Activated T-helper 1 cell treated with anti-CD3 and anti-CD28 coated beads, Interleukin-2, amount 50 U/mL, for 16 hours (primary cell): Measurements from ENCODE around the gene WNT9A.

Source experiments
- DNase-seq, 2 donors: peaks; one replicate each; pipeline ENCODE4 v3.0.0-alpha.2; 2020; ENCODE audit warnings: low read depth in 1 of 2, low spot score in 1 of 2

Gene WNT9A

DNA sequence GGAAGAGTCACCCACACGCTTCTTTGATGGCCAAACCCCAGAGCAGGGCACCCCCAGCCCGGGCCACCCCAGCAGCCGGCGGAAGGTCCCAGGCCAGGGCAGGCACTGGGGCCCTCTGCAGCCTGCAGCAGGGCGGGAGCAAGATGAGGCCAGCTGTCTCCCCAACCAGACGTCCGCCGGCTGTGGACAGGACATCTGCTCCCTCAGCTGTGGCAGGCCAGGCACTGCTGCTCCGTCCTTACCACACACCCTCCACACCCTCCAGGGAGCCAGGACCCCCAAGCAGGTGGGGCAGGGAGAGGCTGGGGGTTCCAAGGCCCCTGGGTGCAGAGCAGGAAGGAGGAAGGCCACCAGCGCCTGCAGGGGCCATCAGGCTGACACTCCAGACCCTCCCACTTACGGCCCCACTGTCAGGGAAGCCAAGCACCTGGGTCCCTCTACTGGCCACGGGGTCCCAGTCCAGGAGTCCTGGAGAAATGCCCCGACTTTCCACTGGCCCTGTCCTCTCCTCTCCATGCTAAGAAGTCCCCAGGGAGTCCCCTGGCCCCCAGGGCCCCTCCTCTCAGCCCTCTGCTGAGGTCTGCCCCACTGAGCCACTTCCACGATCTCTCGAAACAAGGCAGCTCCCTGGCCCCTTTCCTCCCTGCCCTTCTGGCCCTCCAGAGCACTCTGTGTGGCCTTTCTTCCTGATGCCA, 5.6 kb downstream of the WNT9A start:
- DNase-seq, result no peak

DNA sequence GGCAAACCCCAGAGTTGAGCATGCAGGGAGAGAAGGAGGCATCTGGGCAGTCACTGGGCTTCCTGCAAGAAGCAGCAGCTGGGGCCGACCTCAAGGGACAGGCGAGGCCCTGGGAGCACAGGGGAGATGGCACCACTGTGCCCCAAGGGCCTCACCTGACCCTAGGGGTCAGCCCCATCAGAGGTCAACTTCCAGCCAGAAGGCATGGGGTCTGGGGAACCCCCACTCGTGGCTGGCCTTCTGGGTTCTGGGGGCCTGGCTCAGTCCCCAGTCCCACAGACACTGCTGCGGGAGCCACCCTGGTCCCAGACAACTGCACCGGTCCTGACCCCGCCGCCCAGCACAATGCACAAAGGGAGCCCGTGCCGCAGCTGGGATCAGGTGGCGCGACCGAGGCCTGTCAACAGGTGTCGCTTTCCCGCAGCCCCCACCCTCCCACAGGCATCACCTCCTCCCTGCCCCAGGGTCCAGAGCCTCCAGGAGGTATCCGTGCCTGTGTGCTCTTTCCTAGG, 6.2 kb downstream of the WNT9A start:
- peak in 1 of 2 donors; percentile 1 for DNase-seq

DNA sequence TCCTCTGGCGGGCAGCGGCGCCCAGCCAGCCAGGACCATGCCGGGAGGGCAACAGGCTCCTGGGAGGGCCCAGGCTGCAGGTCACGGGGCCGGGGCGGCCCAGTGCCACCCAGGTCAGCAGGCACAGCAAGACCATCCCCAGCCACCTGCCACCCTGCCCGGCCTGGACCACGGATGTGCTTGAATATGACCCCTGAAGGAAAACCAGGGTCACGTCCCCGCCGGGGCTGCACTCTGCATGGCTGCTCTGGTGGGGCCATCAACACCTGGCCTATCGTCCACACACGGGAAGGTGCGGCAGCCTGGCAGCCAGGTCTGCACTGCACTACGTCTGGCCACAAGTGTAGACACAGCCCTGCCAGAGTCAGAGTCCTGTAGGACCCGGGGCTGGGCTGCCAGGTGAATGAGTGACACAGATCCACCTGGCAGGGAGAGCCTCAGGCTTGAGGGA, 6.9 kb downstream of the WNT9A start:
- peak in 1 of 2 donors; percentile 1 for DNase-seq

DNA sequence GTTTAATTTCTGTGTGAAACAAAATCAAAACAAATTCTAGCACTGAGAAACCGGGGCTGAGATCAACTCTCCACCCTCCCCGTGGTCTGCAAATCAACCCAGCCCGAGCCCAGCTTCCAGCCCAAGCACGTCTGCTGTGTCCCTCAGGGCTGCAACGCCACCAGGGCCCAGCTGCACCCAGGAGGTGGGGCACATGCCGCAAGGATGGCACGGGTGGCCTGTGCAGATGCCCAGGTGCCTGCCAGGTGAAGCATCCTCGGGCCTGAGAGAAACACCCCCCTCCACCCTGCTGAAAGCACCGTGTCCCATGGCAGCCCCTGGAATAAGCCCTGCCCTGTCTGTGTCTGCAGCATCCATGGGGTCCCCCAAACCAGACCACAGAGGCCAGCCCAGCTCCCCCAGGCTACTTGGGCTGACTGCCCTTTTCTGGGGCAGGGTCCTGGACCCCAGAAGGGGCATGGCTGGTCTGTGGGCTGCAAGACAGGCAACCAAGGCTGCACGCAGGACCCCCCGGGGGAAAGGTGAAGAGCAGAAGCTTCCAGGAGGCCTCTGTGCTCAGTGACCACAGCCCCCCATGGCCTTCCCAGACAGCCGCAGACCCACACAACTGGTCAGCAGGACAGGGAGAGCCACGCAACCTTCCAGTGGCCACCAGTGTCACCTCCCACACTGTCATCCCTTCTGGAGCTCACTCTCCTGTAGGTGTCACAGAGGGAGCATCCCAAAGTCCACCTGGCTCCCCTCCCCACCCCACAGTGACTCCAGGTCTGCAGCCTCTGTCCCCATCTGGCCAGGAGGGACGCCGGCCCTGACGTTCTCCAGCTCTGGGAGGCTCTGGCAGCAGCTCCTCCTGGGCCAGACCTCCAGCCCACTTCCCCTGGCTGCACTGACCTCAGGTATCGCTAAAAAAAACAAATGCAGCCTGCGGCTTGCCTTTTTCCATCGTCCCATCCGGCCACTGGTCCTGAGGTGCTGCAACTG, 7.7 kb downstream of the WNT9A start:
- peak in 1 of 2 donors; percentile 0 for DNase-seq

DNA sequence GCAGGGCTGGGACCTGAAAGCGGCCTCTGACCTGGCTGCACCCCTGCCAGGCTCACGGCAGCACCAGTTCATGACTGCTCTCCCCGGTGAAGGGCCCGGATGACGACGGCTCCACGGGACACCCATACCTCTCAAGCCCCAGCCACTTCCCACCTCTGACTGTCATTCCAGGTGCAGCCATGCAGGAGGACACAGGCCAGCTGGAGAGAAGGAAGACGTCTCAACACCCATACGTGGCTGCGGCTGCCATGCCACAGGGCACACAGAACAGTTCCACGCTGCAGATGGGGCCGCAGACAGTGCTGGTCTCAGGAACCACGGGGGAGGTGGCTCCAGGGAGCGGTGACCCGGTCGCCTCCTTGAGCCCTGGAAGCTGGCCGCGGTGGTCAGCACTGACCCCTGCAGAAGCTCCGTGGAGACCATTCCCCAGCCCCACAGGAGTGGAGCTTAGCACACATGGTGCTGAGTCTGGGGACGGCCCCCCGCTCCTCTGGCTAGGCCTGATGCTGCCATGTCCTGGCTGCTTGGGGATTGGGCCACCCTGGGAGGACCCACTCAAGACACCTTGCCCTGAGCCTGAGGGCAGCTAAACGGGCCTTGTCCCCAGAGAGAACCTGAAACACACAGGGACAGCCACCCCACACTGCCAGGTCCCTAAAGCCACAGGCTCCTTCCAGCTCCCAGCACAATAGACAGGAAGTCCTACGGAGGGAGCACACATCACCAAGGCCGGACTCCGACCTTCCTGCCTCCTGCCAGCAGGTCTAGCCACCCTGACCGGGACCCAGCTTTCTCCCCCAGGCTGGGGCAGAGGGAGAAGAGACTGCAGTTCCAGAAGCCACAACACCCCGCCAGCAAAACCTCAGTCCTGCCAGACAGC, 8.6 kb downstream of the WNT9A start:
- DNase-seq, result no peak

DNA sequence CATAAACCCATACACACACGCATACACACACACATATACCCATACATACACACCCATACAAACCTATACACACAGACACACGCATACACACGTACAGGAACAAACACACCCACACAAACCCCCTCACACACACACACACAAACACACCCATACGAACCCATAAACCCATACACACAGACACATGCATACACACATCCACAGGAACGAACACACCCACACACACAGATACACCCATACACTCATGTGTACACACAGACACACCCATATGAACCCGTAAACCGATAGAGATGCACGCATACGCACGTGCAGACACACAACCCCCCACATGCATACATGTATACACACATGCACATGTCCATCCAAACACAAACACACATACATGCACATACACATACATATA, 9.5 kb downstream of the WNT9A start:
- DNase-seq, result no peak

DNA sequence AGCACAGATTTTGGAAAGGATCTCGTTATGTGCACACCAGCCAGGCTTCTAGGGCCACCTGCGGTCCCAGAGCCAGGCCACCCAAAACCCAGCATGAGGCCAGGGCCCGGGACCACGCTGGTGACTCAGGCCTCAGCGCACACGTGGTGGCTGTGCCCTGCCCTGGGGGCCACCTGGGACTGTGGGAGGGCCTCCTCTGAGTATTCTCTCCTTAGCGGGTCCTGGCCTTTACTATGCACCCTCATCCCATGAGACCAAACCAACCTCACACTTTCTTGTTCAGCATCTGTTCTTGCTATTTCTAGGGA, 9.9 kb downstream of the WNT9A start:
- no peak for DNase-seq

DNA sequence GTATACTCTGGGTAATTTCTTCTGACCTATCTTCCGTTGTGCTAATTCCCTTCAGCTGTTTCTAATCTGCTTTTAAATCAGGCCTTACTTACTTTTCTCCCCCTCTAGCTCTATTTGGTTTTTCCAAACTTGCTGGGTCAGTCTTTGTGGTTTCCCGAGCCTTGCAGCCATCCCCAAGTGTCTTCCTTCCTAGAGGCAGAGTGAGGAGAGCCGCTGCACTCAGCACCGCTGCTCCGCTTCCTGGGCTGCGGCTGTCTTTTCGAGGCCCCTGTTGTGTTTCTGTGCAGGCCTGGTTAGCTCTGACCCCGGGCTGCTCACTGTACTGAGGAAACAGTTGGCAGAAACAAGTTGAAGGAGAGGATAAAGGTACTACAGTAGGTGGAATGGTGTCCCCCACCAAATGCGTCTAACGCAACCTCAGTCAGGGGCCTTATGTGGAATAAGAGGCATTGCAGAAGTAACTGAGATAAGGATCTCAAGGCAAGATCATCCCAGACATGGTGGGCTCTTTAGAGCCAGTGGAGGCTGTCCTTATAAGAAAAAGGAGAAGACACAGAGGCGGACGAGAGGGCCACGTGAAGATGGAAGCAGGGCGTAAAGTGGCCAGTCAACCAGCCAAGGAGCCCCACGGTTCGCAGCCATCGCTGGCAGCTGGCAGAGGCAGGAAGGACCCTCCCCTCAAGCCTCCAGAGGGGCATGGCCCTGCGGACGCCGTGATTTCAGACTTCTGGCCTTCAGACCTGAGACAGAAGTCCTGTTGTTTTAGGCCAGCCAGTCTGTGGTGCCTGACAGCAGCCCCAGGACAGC, 10.5 kb downstream of the WNT9A start:
- DNase-seq, result no peak

DNA sequence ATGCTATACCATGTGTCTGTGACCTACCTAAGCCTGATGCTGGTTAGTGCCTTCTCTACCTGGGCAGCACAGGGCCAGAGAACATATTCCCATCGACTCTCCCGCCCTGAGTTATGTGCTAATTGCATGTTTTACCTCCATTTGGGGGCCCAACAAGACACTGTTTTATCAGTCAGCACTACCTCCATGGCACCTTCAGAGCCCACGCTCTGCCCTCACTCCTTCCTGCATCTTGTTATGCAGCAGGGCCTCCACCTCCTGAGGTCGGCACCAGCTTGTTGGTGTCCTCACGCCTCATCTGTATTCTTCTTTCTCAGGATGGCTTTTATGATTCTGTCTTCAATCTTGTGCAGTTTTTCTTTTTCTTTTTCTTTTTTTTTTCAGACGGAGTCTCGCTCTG, 11.9 kb downstream of the WNT9A start:
- DNase-seq, result no peak

DNA sequence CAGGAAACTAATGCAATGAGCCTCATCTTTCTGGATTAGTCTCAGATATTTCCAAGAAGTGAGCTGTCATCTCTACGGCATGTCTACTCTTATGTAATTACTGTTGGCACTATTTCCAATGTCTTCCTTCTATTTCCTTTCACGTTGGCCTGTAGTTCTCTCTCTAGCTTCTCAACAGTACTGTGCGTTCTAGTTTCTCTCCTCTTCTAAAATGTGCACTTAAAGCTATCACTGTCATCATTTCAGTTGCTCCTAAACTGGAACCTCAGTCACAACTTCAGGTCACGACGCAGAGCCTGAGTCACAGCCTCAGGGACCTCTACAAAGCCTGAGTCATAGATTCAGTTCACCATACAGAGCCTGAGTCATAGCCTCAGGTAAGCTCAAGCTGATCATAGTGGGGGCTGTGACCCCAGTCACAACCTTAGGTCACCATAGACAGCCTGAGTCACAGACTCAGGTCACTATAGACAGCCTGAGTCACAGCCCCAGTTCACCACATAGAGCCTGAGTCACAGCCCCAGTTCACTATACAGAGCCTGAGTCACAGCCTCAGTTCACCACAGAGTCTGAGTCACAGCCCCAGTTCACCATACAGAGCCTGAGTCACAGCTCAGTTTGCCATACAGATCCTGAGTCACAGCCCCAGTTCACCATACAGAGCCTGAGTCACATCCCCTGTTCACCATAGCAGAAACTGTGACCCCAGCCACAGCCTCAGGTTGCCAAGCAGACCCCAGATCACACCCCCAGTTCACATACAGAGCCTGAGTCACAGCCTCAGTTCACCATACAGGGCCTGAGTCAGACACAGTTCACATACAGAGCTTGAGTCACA, 13.0 kb downstream of the WNT9A start:
- DNase-seq, result peak in 1 of 2 donors; percentile 38

DNA sequence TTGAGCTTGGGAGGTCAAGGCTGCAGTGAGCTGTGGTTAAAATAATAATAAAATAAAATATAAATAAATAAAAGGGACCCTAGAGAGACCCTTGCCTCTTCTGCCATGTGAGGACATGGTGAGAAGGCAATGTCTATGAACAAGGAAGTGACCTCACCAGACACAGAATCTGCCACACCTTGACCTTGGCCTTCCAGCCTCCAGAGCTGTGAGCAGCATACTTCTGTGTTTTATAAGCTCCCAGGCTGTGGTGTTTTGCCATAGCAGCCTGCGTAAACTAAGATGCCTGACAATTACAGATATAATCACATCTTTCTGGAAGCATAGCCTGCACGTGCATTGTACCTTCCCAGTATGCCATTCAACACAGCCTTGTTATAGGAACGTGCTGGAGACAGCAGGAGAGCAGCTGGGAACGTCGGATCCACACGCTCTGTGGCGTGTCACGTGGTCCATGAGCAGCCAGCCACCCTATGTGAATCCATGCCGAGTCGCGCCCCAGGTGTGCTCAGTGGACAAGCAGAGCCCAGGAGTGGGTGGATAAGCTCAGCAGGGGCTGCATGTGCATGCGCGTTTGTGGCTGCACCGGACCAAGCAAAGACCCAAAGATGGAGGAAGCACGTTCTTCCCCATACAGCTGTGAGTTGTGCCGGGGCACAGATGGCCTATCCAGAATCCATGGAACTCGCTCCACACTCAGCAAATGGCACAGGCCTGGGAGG, 17.8 kb downstream of the WNT9A start:
- DNase-seq, result no peak

DNA sequence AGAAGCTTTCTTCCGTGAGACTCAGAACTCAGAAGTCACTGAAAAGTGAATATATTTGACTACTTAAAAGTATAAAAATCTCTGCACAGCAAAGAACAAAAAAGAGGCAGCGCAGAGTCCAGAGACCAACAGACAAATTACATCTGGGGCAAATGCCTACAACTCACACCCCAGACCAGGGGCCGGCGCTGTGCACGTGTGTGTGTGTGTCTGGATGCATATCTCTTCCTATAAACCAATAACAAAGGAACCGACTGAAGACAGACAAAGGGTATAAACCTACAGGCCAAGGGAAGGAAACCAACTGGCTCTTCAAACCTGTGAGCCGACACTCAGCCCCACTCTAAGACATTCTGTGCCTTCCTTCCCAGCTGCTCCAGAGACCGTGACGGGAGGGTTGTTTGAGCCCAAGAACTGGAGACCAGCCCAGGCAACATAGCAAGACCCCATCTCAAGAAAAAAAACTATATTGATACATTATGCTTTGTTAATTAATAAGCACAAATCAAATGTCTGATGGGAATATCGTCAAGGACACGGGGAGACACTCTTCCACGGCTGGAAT, 18.8 kb downstream of the WNT9A start:
- no peak for DNase-seq

DNA sequence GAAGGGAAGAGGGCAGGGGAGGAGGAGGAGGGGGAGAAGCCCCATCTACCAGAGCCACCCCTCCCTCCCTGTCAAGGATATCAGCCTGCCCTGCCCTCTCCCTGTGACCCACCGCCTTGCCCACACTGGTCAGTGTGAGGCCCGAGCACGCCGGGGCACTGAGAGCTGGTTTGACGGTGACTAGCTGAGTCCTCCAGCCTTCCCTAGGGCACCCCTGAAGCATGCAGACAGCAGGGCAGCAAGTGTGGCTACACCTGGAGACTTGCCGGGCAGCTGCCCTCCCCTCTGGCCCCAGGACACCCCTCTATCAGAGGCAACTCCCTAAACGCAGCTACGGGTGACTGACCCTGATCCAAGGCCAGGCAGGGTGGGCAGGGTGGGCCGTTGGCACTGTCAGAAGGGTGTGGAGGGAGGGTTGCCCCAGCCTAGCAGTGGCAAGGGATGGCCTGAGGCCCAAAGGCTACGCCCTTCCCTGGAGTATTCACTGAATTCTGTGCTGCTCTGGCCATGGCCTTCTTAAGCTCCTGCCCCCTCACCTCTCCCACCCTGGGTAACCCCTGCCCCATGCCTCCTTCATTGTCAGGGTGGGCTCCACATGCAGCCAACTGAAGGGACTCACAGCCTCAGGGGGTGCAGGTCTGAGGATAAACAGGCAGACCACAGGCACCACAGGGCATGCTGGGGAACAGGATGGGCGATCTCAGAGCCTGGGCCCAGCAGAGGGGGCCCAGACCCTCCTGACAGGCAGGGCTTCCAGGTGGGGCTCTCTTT, 19.6 kb downstream of the WNT9A start:
- DNase-seq, result no peak

DNA sequence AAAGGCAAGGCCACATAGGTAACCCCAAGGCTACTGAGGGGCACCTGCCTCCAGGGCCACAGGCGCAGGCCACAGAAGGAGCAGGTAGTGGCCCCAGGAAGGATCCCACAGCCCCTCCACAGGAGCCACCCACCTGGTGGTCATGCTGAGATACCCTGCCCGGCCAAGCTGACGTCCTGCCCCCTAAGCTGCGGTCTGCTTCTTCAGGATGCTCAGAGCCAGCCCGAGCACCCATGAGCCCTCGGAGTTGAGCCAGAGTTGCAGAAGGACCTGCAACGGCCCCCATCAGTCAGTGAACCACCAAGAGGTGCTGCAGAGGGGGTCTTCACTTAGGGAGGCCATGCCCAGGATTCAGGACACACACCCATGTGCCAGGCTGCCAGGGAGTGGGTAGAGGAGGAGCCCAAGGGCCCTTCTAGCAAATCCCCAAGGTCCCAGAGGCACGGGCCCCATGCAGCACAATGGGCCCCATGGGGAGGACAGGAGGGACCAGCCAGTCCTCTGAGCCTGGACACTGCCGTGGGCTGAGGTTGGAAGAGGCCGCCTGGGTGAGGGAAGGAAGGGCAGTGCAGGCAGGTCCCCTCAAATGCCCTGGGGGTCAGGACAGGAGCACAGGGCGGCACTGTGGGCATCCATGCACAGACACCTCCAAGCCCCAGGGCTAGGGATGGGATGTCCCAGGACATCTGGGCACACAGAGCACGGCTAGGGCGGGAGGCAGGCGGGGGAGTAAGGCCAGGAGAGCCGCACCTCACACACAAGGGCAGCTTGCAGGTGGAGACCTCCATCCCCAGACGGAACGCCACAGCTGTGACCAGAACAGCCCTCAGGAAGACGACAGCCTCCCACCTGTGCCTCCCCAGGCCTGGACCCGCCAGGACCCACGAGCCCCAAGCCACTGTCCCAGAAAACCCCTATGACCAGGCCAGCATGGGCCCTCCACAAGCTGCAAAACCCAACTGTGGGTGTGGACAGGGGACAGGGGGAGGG, 20.5 kb downstream of the WNT9A start:
- no peak for DNase-seq

DNA sequence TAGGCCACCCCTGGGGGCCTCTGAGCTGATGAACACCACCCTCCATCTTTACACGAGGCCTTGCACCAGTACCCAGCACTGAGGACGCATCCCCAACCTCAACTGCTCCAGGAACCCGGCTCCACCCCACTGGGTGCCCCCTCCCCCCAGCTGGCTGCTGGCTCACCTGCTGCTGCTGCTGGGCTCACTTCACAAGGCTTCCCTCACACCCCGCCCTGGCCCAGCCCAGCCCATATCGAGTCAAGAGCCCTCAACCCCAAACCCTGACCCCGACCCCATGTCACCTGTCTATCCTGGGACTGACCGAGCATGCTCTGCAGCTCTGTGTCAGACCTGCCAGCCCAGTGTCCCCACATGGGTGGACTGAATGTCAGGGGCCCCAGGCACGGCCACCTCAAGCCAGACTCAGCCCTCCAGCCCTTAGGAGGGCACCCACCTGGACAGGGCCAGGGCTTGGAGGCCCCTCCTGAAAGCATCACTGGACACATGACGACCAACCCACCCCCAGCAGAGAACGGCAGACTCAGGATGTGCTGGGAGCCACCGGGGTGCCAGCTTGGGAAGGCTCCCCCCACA, 21.4 kb downstream of the WNT9A start:
- DNase-seq, result no peak

DNA sequence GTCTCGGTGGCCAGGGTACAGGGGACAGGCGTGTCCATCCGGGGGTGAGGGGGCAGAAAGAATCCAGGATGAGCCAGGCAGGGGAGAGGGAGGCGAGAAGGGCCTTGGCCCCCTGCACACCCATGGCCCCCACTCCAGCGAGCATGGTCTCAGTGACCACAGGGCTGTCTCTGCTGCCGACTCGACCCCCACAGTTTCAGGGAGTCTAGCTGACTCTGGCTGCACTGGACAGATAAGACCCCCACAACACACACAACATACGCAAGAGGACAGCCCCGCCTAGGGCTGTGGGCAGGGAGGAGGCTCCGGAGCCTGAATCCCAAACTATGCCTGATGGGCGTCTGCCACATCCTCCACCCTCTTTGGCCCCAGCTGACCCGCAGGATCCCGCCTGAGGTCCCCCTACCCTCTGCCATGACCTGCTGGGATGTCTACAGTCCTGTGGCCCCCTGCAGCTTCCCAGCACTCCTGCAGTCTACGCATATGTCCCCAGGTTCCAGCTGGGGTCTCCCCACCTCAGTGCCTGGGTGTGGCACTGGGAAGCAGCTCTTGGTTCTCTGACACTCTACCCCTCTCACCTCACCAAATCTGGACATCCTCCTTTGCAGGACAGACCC, 22.0 kb downstream of the WNT9A start:
- DNase-seq, result no peak
